Activated CD4-positive, alpha-beta T cell treated with anti-CD3 and anti-CD28 coated beads, Interleukin-2, Interleukin-4, amounts not matched to agents 100 ng/mL and 50 ng/mL, durations not matched to agents 16 hours and 8 hours (primary cell): ENCODE measurements around the gene OPRM1.

Source experiments
- DNase-seq: peaks from one replicate; pipeline ENCODE4 v3.0.0-alpha.2; 2020; ENCODE audit warnings: low spot score

OPRM1 gene

DNA sequence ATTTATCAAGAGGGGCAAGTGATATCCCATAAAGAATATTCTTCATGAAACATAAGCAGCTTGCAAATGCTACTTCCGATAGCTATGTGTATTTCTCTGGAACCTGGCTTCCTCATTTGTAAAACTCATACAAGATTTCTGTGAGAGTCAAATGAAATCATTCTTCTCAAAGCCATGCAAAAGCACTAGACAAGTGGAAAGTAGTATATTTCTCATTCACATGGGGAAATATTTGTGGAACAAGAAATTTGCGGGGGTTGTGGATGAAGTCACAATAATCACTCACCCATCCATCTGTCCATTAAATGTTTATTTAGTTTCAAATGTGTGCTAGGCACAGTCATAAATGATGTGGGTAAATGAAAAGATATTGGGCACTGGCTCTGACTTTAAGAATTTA lies 167.1 kb downstream of the OPRM1 start:
- DNase-seq: no peak

DNA sequence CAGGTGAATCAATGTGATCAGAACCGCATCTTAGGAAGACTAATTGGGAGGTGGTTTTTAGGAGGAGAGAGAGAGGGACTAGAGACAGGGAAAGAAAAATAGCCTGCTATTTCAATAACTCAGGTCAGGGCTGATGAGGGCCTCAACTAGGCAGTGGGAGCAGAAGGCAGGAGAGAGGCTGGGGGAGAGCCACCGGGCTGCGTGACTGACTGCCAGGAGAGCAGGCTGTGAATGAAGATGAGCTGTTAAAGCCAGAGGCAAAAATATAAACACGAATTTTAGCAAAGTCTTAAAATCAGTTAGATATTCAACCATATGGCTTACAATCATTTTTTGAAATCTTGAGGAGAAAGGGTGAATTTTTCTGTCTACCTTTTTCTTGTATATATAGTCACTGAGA lies 168.0 kb downstream of the OPRM1 start:
- no peak for DNase-seq

DNA sequence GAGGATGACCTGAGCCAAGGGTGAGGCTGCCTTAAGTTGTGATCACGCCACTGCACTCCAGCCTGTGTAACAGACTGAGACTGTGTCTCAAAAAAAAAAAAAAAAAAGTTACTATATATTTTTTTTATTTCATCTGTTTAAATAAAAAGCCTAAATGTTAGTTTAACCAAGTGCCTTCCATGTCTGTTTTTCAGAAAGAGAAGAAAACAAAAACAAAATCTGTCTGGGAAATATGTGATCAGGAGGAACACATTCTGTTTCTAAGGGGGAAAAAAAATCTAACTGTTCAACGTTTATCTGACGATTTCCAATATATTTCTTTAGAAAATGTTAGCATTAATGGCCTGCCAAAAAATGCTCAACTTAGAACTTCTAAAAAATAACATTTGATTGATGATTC lies 170.5 kb downstream of the OPRM1 start:
- no peak for DNase-seq

DNA sequence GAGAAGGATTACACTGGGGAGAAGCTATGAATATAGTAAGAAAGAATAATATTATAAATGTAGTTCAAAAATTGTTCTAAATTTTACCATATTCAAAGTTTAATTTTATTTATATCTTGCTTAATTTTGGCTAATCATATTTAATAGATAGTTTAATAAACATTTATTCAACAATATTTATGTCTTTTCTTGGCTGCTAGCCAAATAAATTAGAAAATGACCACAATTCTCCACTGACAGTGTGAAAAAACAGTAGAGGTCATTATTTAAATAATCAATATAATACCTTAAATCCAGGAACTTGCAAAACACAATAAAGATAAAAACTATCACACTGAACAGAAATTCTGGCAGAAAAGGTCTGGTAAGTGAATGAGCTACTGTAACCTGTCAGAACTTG lies 171.6 kb downstream of the OPRM1 start:
- no peak for DNase-seq

DNA sequence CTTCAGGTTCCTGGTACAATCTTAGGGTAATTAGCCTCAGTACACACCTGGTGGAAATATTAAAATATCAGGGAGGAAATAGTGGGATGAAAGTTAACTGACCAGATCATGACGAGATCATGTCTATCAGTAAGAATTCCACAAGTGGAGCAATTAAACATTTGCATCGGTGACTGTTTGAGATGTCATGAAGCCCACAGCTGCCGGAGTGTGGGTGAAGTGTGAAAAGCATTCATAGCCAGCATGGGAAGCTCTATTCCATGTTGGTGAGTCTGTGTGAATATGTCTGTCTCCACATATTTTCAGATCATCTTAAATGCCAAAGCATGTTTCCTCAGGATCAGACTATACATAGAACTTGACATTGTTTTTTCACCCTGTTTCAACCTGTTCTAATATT lies 174.7 kb downstream of the OPRM1 start:
- no peak for DNase-seq

DNA sequence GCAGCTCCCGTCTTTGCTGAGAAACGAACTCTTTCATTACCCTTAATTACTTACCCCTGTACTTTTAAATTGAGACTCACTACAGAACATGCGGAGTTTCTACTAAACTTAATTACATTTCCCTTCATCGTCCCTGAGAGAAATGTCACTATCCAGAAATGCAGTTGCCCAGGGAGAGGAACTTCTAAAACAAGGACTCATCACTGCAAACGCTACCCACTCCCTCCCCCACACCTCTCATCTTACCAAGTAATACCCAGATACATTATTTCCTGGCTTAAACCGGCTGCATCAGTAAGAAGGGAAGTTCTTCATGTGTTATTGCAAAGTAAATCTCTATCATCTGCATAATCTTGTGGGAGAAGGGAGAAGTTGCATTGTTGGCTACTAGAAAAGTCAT lies 179.3 kb downstream of the OPRM1 start:
- DNase-seq: no peak

DNA sequence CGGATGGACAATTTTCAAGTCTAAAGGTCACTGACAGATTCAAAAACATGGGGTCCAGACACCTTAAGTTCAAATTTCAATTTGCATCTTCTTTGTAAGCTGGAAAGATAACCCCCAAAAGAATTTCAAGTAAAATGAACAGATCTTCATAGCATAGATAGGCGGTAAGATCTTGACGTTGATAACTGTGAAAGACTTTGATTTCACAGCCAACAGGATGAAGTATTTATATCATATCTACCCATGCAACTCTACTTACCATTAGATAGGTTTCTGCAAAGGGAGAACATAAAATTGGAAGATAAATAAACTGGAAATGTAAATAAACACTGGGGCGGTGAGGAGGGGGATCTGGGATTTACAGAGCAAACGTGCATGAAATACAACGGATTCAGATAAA lies 179.7 kb downstream of the OPRM1 start:
- DNase-seq: no peak

DNA sequence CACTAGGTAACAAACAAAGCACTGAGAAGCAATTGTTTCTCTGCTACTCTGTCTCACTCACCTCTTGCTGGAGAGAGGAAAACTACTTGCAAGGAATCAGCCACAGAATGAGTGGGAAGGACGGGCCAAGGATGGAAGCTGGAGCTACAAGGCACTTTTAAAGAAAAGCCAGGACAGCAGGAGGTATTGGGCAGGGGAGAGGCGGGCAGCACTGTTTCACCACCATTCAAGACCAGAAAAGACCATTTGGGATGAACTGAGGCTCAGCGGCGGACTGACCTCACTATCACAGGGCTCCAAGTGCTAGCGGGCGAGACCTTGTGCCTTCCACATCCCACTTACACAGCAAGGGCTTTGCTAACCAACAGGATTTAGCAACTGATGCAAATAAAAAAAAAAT lies 180.2 kb downstream of the OPRM1 start:
- DNase-seq: no peak

DNA sequence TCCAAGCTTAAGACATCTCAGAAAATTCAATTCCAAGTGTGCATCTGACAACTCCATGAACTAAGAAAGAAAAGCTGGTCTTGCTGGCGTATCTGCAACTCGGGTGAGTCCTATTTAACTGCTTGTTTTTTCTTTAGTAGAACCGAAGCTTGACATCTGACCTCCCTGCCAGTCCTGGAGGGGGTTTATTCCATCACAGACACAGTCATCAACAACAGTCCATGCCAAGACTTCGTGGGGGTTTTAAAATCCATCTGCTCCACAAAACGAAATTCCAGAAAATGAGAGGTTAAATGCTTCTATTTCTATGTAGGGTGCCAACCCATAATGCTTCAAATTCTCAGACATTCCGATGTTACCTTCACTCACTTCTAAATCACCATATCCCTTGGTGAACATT lies 183.7 kb downstream of the OPRM1 start:
- no peak for DNase-seq

DNA sequence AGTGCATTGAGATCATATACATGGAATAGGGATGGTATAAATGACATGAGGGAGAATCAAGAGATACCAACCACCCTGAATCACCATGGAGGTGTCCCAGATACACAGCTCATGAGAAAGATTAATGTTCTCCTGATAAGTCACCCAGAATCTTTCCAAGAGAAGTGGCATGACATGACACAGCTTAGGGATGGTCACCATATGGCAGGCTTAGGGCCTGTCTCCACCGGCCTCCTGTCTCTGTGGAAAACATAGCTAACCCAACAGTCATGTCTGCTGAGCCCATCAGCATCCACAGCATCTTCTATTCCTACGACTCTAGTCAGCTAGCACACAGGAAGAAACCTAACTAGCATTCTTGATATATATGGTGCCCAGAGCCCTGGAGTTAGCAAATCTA lies 184.3 kb downstream of the OPRM1 start:
- no peak for DNase-seq

DNA sequence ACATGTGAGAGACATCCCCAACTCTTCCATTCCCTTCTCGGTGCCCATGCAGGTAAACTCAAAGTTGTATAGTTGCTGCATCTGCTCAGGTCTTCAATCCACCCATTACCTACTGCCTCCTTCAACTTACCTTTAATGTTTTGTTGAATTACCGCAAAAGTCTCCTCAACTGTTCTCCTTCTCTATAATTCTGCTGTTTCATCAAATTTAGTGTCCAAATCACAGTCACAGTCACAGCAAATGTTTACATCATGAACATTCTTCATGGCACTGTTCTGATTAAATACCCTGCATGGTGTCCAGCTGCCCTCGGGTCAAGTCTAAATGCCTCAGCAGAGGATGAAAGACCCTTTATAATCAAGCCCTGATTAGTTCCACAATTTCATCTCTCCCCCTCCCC lies 187.4 kb downstream of the OPRM1 start:
- no peak for DNase-seq

DNA sequence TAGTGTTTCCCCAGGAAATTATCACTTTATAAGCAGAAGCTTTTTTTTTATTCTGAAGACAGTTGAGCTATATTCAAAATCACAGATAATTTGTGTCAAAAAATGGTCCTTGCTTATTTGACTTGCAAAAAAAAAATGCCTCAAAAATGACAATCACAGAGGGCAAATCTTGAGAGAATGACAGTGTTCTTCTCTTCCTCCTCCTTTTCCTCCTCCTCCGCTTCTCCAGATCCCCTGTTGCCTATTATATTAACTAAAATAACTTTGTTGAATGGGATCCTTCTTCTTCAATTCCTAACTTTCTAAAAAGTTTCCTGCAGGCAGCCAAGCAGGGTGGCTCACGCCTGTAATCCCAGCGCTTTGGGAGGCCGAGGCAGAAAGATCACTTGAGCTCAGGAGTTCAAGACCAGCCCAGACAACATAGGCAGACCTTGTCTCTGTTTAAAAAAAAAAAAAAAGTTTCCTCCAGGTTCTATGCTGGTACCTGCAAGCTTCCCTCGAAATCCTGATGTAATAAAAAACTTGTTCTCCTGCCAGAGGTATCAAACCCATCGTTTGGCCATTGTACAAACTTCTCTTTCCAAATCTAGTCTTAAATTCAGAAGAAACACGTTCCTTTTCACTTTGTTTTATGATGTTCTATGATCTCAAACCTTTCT lies 189.0 kb downstream of the OPRM1 start:
- DNase-seq: no peak

DNA sequence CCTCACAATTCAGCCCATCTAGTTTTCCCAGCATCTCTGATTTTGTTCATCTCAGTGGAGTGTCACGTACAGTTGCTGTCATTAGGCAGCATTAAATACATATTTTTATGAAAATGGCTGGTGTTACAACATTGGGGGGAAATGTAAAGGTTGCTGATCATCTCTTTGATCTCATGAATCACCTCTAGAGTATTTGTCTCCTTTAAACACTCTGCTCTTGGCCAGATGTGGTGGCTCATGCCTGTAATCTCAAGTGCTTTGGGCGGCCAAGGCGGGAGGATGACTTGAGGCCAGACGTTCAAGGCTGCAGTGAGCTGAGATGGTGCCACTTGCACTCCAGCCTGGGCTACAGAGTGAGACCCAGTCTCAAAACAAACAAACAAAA lies 189.5 kb downstream of the OPRM1 start:
- DNase-seq: no peak

DNA sequence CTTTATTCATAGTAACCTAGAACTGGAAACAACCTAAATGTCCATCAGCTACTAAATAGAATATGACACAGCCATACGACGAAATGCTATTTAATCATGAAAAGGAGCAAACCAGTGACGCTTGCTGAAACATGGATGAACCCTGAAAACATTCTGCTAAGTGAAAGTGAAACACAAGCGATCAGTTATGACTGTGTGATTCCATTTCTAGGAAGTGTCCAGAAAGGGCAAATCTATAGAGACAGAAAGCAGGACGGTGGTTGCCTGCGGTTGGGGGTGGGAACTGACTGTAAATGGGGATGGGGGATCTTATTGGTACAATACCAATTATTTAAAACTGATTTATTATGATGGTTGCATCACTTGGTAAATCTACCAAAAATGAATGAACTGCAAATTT lies 190.7 kb downstream of the OPRM1 start:
- peak; percentile 83 for DNase-seq

DNA sequence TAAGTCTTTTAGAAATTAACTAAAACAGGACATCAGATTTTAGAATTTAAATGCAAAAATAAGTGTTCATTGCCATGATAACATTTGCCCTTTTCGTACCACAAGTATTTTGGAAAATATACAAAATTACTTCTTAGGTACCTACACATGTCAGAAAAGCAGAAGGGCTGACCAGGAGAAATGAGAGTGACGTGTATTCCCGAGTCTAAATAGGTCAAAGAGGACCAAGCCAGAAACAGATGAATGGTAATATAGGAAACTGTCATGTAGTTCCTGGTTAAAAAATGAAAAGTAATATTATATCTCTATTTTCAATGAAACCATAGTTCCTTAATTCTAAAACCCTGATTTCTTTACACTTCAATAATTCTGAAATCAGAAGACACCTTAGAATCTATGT lies 191.4 kb downstream of the OPRM1 start:
- DNase-seq: no peak

DNA sequence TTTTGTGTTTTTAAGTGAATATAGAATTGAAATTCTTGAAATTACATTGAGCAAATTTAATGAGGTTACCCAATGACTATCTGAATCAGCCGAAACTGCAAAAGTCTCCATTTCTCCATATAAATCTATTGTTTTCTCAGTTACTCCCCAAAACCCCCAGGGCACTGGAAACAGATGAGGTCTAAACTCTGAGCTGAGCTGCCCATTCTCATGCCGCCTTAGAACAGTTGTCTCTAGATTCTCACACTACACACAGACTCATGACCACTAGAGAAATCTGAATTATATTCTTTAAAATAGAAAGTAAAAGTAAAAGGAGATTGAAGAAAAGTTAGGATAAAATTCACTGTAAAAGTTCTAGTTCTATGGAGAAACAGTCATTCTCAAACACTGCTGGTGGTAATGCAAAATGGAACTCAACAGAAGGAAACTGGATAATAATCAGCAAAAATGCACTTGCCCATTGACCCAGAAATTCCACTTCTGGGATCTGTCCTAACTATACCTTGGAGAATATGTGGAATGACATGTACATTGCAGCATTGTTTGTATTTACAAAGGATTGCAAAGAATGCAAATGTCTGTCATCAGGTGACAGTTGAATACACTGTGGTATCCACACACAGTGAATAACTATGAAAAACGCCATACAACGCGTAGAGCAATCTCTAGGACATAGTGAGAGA lies 192.0 kb downstream of the OPRM1 start:
- no peak for DNase-seq

DNA sequence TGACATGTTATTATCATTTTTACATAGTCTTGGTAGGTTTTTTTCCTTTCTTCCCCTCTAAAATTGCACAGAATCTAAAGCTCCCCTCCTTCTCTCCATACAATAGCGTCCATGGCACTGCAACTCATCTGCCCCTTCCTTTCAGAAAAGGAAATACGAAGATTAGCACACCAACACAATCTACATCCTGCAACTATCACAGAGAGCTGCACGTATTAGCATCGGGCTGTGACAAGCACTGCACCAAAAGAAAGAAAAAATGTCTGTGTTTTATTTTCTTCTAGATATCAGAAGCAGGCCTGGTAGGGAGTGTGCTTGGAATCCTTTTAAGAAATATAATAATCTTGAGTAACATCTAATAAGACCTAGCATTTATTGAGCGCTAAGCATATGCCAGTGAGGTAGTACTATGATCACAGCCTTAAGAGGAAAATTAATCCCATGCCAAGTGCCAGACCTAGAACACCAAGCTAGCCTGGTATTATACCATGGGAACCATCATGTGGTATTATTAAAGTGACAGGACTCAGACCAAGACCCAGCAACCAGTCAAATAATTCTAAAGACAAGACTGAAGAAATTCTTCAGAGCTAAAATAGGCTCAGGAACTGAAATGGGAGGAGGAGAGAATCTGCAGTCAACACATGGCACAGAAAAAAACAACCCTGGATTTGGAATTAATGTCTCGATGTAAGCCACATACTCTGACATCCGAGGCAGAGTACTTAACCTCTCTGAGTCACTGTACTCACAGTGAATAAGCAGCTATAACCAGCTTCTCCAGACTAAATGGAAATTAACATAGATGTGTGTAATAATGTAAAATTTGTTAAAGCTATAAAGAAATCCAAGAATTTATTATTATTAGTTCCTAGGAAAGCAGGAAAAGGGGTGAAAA lies 193.2 kb downstream of the OPRM1 start:
- DNase-seq: no peak

DNA sequence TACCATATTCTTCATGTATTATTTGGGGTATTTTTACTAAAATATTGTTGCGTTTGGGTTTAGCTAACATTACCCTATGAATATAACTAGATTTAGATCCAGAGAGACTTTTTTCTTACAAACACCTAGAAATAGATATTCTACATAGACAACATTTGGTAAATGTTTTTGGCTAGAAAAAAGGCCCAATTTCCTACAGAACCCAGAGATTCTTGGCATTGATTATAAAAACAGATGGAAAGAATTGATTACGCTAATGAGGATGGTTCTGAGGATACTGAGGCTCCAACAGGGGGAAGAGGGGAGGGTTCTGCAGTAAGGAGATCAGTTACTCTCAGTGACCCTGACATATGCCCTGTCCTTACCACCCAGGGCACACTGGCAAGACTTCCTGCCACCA lies 194.3 kb downstream of the OPRM1 start:
- DNase-seq: no peak

DNA sequence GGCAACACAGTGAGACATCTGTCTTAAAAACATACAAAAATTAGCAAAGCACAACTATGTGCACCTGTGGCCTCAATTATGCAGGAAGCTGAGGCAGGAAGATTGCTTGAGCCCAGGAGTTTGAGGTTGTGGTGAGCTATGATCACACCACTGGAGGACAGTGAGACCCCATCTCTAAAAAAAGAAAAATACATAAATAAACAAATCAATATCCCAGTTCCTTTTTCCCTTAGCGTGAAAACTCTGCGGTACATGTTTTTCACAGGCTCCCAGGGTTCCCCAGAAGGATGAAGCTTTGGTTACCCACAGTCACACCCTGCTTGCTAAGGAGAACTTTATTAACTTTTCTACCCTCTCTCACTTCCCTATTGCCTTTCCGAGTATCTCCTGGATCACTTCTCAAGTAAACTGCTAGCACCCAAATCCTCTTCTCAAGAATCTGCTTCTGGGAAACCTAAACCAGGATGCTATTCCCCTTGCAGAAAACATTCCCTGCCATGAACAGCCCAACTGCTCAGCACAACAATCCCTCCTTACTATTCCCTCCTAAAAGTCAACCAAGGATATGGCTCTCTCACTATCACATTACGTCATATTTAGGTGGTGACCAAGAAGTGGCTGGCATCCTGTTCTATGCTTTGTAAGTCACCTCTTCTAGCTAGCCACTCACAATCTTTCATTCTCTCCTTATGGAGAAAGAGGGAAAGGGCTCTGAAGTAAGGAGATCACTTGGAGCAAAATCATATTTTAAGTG lies 195.2 kb downstream of the OPRM1 start:
- no peak for DNase-seq

DNA sequence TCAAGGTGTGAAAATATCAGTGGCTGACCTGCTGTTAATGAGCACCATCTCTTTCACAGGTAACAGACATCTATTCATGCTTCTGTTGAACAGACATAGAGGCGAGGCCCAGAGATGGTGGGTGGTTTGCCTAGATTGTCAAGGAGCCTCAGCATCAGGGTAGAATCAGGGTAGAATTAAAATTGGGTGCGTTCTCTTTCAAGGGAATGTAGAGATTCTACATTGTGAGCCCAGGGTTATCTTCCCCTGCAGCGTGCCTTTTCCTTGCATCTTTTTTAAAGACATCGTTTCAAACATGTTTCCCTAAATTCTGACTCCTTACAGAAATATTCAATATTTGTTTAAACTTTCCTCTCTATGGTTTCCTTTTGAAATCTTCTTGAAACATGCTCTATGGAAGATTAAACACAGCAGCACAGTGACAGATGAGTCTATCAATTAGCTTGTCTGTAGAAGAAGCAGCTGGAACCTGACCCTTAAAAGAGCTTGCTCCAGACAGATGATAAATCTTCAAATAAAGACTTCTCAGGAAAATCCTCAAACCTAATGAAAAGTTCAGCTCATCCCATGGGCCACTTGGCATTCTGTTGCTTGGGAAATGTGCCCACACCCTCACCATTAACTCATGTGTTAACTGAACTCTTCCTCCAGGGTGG lies 197.7 kb downstream of the OPRM1 start:
- DNase-seq: no peak

DNA sequence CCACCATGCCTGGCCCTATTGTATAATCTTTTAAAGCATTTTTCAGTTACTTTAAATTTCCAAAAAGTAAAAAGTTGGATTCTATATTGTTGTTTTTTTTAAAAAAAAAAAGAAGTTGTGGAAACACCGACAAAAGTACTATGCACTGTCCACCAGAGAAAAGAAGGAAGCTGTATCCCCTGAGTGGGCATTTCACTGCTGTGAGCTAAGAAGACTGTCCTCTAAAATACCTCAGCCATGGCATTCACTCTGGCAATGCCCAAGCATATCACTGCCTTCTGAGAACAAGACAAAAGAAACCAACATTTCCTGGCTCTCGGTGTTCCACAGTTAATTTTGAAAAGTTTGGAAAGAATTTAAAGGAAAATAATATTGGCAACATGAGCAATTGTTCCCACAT lies 199.8 kb downstream of the OPRM1 start:
- DNase-seq: no peak

DNA sequence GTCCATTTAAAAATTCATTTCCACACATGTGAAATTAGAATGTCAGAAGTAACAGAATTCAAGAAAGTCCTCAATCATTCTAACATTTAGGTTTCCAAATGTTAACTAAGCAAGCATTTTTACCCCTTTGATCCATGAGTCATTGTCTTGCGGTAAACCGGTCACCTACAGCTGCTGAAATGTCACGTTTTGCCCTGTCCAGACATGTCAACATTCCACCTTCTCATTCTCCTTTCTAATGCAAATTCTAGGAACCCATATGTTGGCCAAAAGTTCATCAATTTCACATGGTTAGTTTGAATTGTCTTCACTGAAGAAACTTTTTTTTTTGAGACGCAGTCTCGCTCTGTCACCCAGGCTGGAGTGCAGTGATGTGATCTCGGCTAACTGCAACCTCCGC lies 200.4 kb downstream of the OPRM1 start:
- DNase-seq: no peak
